ENCODE measurements around the gene RNASE1.

DNA sequence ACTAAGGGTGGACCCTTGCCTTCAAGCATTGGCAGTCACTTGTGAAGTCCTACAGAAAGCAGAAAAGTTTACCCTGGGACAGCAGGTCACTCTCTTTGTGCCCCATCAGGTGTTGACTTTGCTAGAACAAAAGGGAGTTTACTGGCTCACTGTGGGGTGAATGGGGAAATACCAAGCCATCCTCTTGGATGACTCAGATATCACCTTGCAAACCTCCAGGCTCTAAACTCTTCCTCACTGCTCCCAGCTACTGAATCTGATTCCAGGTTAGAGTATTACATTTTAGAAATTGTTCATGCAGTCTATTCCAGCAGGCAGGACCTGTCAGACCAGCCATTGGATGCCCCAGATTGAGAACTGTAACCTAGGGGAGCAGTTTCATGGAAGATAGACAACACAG is 41.7 kb downstream of the RNASE1 start:
- TF ChIP-seq, protein P1, sequence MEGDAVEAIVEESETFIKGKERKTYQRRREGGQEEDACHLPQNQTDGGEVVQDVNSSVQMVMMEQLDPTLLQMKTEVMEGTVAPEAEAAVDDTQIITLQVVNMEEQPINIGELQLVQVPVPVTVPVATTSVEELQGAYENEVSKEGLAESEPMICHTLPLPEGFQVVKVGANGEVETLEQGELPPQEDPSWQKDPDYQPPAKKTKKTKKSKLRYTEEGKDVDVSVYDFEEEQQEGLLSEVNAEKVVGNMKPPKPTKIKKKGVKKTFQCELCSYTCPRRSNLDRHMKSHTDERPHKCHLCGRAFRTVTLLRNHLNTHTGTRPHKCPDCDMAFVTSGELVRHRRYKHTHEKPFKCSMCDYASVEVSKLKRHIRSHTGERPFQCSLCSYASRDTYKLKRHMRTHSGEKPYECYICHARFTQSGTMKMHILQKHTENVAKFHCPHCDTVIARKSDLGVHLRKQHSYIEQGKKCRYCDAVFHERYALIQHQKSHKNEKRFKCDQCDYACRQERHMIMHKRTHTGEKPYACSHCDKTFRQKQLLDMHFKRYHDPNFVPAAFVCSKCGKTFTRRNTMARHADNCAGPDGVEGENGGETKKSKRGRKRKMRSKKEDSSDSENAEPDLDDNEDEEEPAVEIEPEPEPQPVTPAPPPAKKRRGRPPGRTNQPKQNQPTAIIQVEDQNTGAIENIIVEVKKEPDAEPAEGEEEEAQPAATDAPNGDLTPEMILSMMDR (IDR thresholded peaks at IDR 0.05) = no peak
- TF ChIP-seq EZH2 (IDR thresholded peaks at IDR 0.05; ENCODE audit: borderline replicate concordance, insufficient read depth, low read depth, low read length, poor library complexity, severe bottlenecking) = no peak

Data from B cell (primary cell).